DND-41 (cell line): ENCODE results near the gene NFATC3.

Source experiments
- ATAC-seq: fragments of 200-7000 bp; cut with Tn5 transposase; 3 replicates; pipeline ENCODE4 v1.9.1; 2021; ENCODE audit warnings: low read depth; ENCODE audit not compliant: insufficient read depth
- DNase-seq: peaks from one replicate; pipeline ENCODE4 v3.0.0-alpha.2; 2020
- H2AFZ ChIP-seq: 2 replicates; pipeline ENCODE4 v1.6.0; 2012; ENCODE audit warnings: low read depth, low read length
- H3K27ac ChIP-seq: 2 replicates; pipeline ENCODE4 v1.5.1; 2012; ENCODE audit warnings: low read length, inconsistent platforms
- H3K27me3 ChIP-seq: fragments of 200-600 bp; sonication (generic); 2 replicates; pipeline ENCODE4 v1.6.0; 2012; ENCODE audit warnings: low read length, mild to moderate bottlenecking, inconsistent platforms; ENCODE audit not compliant: insufficient read depth, poor library complexity
- H3K36me3 ChIP-seq: 2 replicates; pipeline ENCODE4 v1.5.1; 2012; ENCODE audit warnings: low read length, inconsistent platforms; ENCODE audit not compliant: insufficient read depth
- H3K4me1 ChIP-seq: 2 replicates; pipeline ENCODE4 v1.5.1; 2012; ENCODE audit warnings: mild to moderate bottlenecking, low read length; ENCODE audit not compliant: insufficient read depth
- H3K4me2 ChIP-seq: 2 replicates; pipeline ENCODE4 v1.6.0; 2012; ENCODE audit warnings: mild to moderate bottlenecking, moderate library complexity, low read length, inconsistent platforms; ENCODE audit not compliant: insufficient read depth
- H3K4me3 ChIP-seq, 2 experiments: fragments of 200-600 bp in 1 of 2; shearing (Covaris generic) in 1 of 2; 2 replicates each; pipeline ENCODE4 v1.5.1; 2012 to 2016; ENCODE audit warnings: inconsistent platforms in 2 of 2, low read length in 2 of 2, mild to moderate bottlenecking in 2 of 2, low read depth in 1 of 2, moderate library complexity in 1 of 2
- H3K79me2 ChIP-seq: 2 replicates; pipeline ENCODE4 v1.6.0; 2012; ENCODE audit warnings: low read length, inconsistent platforms; ENCODE audit not compliant: insufficient read depth
- H3K9ac ChIP-seq: 2 replicates; pipeline ENCODE4 v1.6.0; 2012; ENCODE audit warnings: low read depth, mild to moderate bottlenecking, inconsistent platforms, low read length, moderate library complexity
- H3K9me3 ChIP-seq: 2 replicates; pipeline ENCODE4 v1.5.1; 2012; ENCODE audit warnings: low read length, moderate library complexity, mild to moderate bottlenecking, inconsistent platforms; ENCODE audit not compliant: insufficient read depth, severe bottlenecking
- H4K20me1 ChIP-seq: 2 replicates; pipeline ENCODE4 v1.6.0; 2012; ENCODE audit warnings: low read length; ENCODE audit not compliant: insufficient read depth
- CTCF ChIP-seq: IDR thresholded peaks from 2 replicates; pipeline ENCODE4 v1.5.1; 2012; ENCODE audit warnings: borderline replicate concordance, low read length, moderate library complexity, mild to moderate bottlenecking; ENCODE audit not compliant: poor library complexity, severe bottlenecking; ENCODE audit errors: extremely low read depth
- EZH2 ChIP-seq: IDR thresholded peaks from 3 replicates; pipeline ENCODE4 v1.6.1; 2012; ENCODE audit warnings: borderline replicate concordance, low read depth, mild to moderate bottlenecking, moderate library complexity, low read length, inconsistent platforms; ENCODE audit not compliant: severe bottlenecking

Gene NFATC3

DNA sequence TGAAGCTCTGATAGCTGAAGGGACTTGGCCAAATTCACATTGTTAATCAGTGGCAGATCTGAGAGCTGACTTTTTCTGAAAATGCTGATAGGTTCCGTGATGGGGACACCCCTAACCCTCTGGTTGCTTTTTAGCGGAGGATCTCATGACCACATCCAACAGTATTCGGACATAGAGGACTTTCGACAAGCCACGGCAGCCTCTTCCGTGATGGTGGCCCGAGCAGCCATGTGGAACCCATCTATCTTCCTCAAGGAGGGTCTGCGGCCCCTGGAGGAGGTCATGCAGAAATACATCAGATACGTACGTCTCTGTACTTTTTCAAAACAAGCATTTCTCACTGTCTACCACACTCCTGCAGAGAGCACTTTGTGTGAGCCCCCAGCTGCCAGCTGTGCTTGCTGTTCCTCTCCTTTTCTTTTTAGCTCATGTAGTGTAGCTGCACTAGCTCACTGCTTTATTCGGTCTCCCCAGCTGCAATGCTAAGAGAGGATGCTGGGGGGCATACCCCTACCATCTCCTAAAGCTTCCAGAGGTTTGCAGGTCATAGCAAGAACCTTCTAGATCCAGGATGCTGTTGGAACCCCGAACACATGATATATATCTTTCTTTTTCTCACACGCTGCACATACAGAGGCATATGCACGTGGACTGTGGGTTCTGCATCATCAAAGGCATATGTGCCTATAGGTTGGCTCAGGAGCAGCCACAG, 14.2 kb upstream of the NFATC3 start:
- Histone ChIP-seq H4K20me1 (no peaks in the 10 kb centered on the region), H3K9me3 (no peaks in the 10 kb centered on the region), H3K27me3 (no peaks in the 10 kb centered on the region), H3K4me1 (peaks cover 44% of the 10 kb centered on the region), H3K4me2 (no peak overlapping the region), H2AFZ (no peak overlapping the region), H3K4me3 (no peak overlapping the region), H3K79me2 (no peaks in the 10 kb centered on the region), H3K36me3 (peaks cover 55% of the 10 kb centered on the region), H3K27ac (peak overlapping the region; percentile 72), H3K9ac (no peak overlapping the region; the same call in 1 of the 2 replicates)
- TF ChIP-seq EZH2 (no peak), CTCF (no peak)
- no peak for DNase-seq
- ATAC-seq = no peak

DNA sequence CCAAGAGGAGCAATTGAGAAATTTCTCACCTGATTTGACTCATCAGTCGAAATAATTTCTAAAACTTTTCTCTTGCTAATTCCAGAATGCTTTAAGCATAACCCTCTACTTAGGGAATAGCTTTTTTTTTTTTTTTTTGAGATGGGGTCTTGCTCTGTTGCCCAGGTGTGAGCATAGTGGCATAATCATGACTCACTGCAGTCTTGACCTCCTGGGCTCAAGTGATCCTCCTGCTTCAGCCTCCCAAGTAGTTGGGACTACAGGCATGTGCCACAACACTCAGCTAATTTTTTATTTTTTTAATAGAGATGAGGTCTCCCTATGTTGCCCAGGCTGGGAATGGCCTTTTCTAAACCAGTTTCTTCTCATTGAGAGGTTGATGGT, 13.7 kb upstream of the NFATC3 start:
- H3K27me3 ChIP-seq = no peaks in the 10 kb centered on the region
- DNase-seq (no peak), ATAC-seq (no peak)
- H3K4me3 ChIP-seq = no peak overlapping the region
- H4K20me1 ChIP-seq = no peaks in the 10 kb centered on the region
- TF ChIP-seq CTCF (no peak), EZH2 (no peak)
- H3K4me1 ChIP-seq = peaks cover 45% of the 10 kb centered on the region
- H2AFZ ChIP-seq = no peak overlapping the region
- no peak overlapping the region for H3K9ac ChIP-seq
- H3K4me2 ChIP-seq = no peak overlapping the region
- no peaks in the 10 kb centered on the region for H3K9me3 ChIP-seq
- H3K27ac ChIP-seq = peak overlapping the region; percentile 26; the same call in 1 of the 2 replicates
- H3K79me2 ChIP-seq = no peaks in the 10 kb centered on the region
- H3K36me3 ChIP-seq = peaks cover 56% of the 10 kb centered on the region

GRCh38 chr16:68072038-68072695, 13.0 kb upstream of the NFATC3 start:
- Histone ChIP-seq H3K4me1 (peaks cover 45% of the 10 kb centered on the region), H3K4me3 (no peak overlapping the region), H2AFZ (no peak overlapping the region), H3K36me3 (peaks cover 55% of the 10 kb centered on the region), H3K79me2 (no peaks in the 10 kb centered on the region), H3K27ac (peak overlapping the region; percentile 36), H3K9me3 (no peaks in the 10 kb centered on the region), H4K20me1 (no peaks in the 10 kb centered on the region), H3K4me2 (no peak overlapping the region), H3K9ac (no peak overlapping the region), H3K27me3 (no peaks in the 10 kb centered on the region)
- TF ChIP-seq CTCF (no peak), EZH2 (no peak)
- ATAC-seq (no peak), DNase-seq (no peak)
